Left lobe of liver (tissue), 2 donors: ENCODE data around the gene FLYWCH1. TPM values are rescaled to one million over a fixed set of nuclear protein-coding genes. Genes with fewer than 3 reads are reported as not detected.

Source experiments
- ATAC-seq: fragments of 200-7000 bp; cut with Tn5 transposase; one replicate; pipeline ENCODE4 v1.9.1; 2020; ENCODE audit warnings: mild to moderate bottlenecking, moderate library complexity
- DNase-seq: peaks from one replicate; pipeline ENCODE4 v3.0.0-alpha.2; 2020; ENCODE audit warnings: low spot score
- total RNA-seq: library from RNA; stranded (reverse); gene quantifications from one replicate; pipeline ENCODE4 v1.2.1, GENCODE V29; 2021
- donor health status: DM: no; HTN: no; CAD: no; lungs with moderate emphysema.
- donor health status: DM: no; HTN: yes; CAD: no.

FLYWCH1 gene
- total RNA-seq, 1 donor from 2014 or later = 18.8 TPM

- DNase-seq (no peak), ATAC-seq (no peak)
Measured at GRCh38 chr16:2981177-2981898, 69.6 kb downstream of the FLYWCH1 start.

- no peak for DNase-seq
Measured at GRCh38 chr16:2981899-2982250, 70.1 kb downstream of the FLYWCH1 start.

GRCh38 chr16:2982402-2982801 is 70.7 kb downstream of the FLYWCH1 start:
- DNase-seq (no peak), ATAC-seq (no peak)

More at GRCh38 chr16:2981899-2982250, 70.1 kb downstream of the FLYWCH1 start:
- no peak for ATAC-seq

GRCh38 chr16:2983706-2984136 is 72.0 kb downstream of the FLYWCH1 start:
- ATAC-seq = peak; percentile 63
- DNase-seq = peak; percentile 74

- ATAC-seq = peak; percentile 28
Measured at GRCh38 chr16:2985462-2985861, 73.7 kb downstream of the FLYWCH1 start.

GRCh38 chr16:2985893-2986355 is 74.2 kb downstream of the FLYWCH1 start:
- DNase-seq (peak; percentile 73), ATAC-seq (peak; percentile 83)

More at GRCh38 chr16:2985462-2985861, 73.7 kb downstream of the FLYWCH1 start:
- DNase-seq = no peak

- ATAC-seq (no peak), DNase-seq (no peak)
Measured at GRCh38 chr16:2986623-2987188, 75.0 kb downstream of the FLYWCH1 start.

GRCh38 chr16:2987286-2987685 is 75.6 kb downstream of the FLYWCH1 start:
- no peak for ATAC-seq

GRCh38 chr16:2987833-2988232 is 76.1 kb downstream of the FLYWCH1 start:
- no peak for DNase-seq
- ATAC-seq = no peak

More at GRCh38 chr16:2987286-2987685, 75.6 kb downstream of the FLYWCH1 start:
- DNase-seq = no peak

GRCh38 chr16:2988590-2989099 is 76.9 kb downstream of the FLYWCH1 start:
- no peak for ATAC-seq
- DNase-seq = no peak

GRCh38 chr16:2990891-2991290 is 79.2 kb downstream of the FLYWCH1 start:
- DNase-seq (no peak), ATAC-seq (no peak)

GRCh38 chr16:2991566-2992261 is 80.0 kb downstream of the FLYWCH1 start:
- DNase-seq = no peak
- no peak for ATAC-seq

- no peak for DNase-seq
Measured at GRCh38 chr16:2992383-2993081, 80.8 kb downstream of the FLYWCH1 start.

GRCh38 chr16:2996298-2996697 is 84.6 kb downstream of the FLYWCH1 start:
- ATAC-seq = no peak
- DNase-seq = no peak

More at GRCh38 chr16:2992383-2993081, 80.8 kb downstream of the FLYWCH1 start:
- peak; percentile 39 for ATAC-seq

- no peak for DNase-seq
Measured at GRCh38 chr16:2999929-3000328, 88.2 kb downstream of the FLYWCH1 start.

GRCh38 chr16:3000540-3000939 is 88.8 kb downstream of the FLYWCH1 start:
- ATAC-seq (no peak), DNase-seq (no peak)

More at GRCh38 chr16:2999929-3000328, 88.2 kb downstream of the FLYWCH1 start:
- ATAC-seq = no peak

Other genes with a start within 250 kb of the FLYWCH1 start
- 7.8 TPM for gene KCTD5, start 229.4 kb upstream of the FLYWCH1 start, total RNA-seq
- 0.45 TPM for gene PRSS27, start 191.7 kb upstream of the FLYWCH1 start, total RNA-seq
- 378 TPM for gene SRRM2, start 159.3 kb upstream of the FLYWCH1 start, total RNA-seq
- 117 TPM for gene ELOB, start 134.7 kb upstream of the FLYWCH1 start, total RNA-seq
- gene PRSS33, start 124.4 kb upstream of the FLYWCH1 start, total RNA-seq = not detected
- gene PRSS41, start 113.5 kb upstream of the FLYWCH1 start, total RNA-seq = not detected
- gene PRSS21, start 94.7 kb upstream of the FLYWCH1 start, total RNA-seq = not detected
- not detected for gene ZG16B, start 81.6 kb upstream of the FLYWCH1 start, total RNA-seq
- gene PRSS22, start 53.8 kb upstream of the FLYWCH1 start, total RNA-seq = 0.70 TPM
- gene FLYWCH2, start 28.7 kb upstream of the FLYWCH1 start, total RNA-seq = 5.9 TPM
- not detected for gene KREMEN2, start 52.3 kb downstream of the FLYWCH1 start, total RNA-seq
- 1.5 TPM for gene PAQR4, start 57.4 kb downstream of the FLYWCH1 start, total RNA-seq
- gene PKMYT1, start 68.5 kb downstream of the FLYWCH1 start, total RNA-seq = 0.98 TPM
- 1.5 TPM for gene CLDN9, start 101.0 kb downstream of the FLYWCH1 start, total RNA-seq
- gene CLDN6, start 106.3 kb downstream of the FLYWCH1 start, total RNA-seq = 0.96 TPM
- 4.3 TPM for gene TNFRSF12A, start 108.4 kb downstream of the FLYWCH1 start, total RNA-seq
- 11.2 TPM for gene HCFC1R1, start 112.0 kb downstream of the FLYWCH1 start, total RNA-seq
- gene THOC6, start 112.1 kb downstream of the FLYWCH1 start, total RNA-seq = 9.6 TPM
- 0.58 TPM for gene BICDL2, start 125.0 kb downstream of the FLYWCH1 start, total RNA-seq
- 0.96 TPM for gene MMP25, start 134.6 kb downstream of the FLYWCH1 start, total RNA-seq
- gene IL32, start 153.7 kb downstream of the FLYWCH1 start, total RNA-seq = 172 TPM
- gene ZSCAN10, start 187.4 kb downstream of the FLYWCH1 start, total RNA-seq = 0.10 TPM
- 7.0 TPM for gene ZNF205, start 200.7 kb downstream of the FLYWCH1 start, total RNA-seq
- gene ZNF213, start 223.1 kb downstream of the FLYWCH1 start, total RNA-seq = 2.7 TPM